Erythroblast (primary cell): Measurements from ENCODE around the gene SEPTIN10.
"Not testable (repeated sequence)": the region's sequence is repeated elsewhere in the genome, so short reads cannot be mapped to it uniquely, and the experiment has no call there.

Experiments
- DNase-seq, 2 experiments: peaks; one replicate each; lab custom pipeline; 2025; lab: John Stamatoyannopoulos, UW
- GATA1 ChIP-seq: IDR thresholded peaks from 2 replicates; pipeline ENCODE4 v1.6.1; 2011; ENCODE audit warnings: low read depth, mild to moderate bottlenecking, control low read depth, low read length, moderate library complexity
- POLR2A ChIP-seq: IDR thresholded peaks from 2 replicates; pipeline ENCODE4 v1.6.1; 2011; ENCODE audit warnings: mild to moderate bottlenecking, low read length

The SEPTIN10 gene

GRCh38 chr2:109644571-109645275 lies 31.0 kb upstream of the SEPTIN10 start:
- TF ChIP-seq GATA1, result no peak
- no peak for TF ChIP-seq POLR2A

GRCh38 chr2:109640000-109640399 lies 26.2 kb upstream of the SEPTIN10 start:
- not testable (repeated sequence) for DNase-seq

More at GRCh38 chr2:109644571-109645275, 31.0 kb upstream of the SEPTIN10 start:
- no peak for DNase-seq

- TF ChIP-seq POLR2A (no peak), GATA1 (no peak)
- no peak for DNase-seq
These were observed 25.0 kb upstream of the SEPTIN10 start for GRCh38 chr2:109638795-109639194.

- no peak for DNase-seq
- TF ChIP-seq POLR2A, result no peak
- no peak for TF ChIP-seq GATA1
These were observed 24.2 kb upstream of the SEPTIN10 start for GRCh38 chr2:109637749-109638570.

- DNase-seq, result no peak
- TF ChIP-seq POLR2A (no peak), GATA1 (no peak)
These were observed 22.6 kb upstream of the SEPTIN10 start for GRCh38 chr2:109636317-109636716.

GRCh38 chr2:109635426-109636304 lies 21.9 kb upstream of the SEPTIN10 start:
- DNase-seq, result no peak
- TF ChIP-seq GATA1, result no peak
- no peak for TF ChIP-seq POLR2A

- DNase-seq, result no peak
- TF ChIP-seq POLR2A, result no peak
- no peak for TF ChIP-seq GATA1
These were observed 19.7 kb upstream of the SEPTIN10 start for GRCh38 chr2:109633284-109633961.

GRCh38 chr2:109632158-109632789 lies 18.5 kb upstream of the SEPTIN10 start:
- DNase-seq, result no peak
- TF ChIP-seq GATA1 (no peak), POLR2A (no peak)

GRCh38 chr2:109631741-109632140 lies 18.0 kb upstream of the SEPTIN10 start:
- no peak for TF ChIP-seq POLR2A
- TF ChIP-seq GATA1, result no peak
- DNase-seq, result no peak

GRCh38 chr2:109630441-109631430 lies 17.0 kb upstream of the SEPTIN10 start:
- DNase-seq, result no peak
- TF ChIP-seq POLR2A, result no peak
- TF ChIP-seq GATA1, result no peak

- no peak for DNase-seq
- TF ChIP-seq GATA1, result no peak
- no peak for TF ChIP-seq POLR2A
These were observed 16.1 kb upstream of the SEPTIN10 start for GRCh38 chr2:109629867-109630266.

- not testable (repeated sequence) for DNase-seq
These were observed 14.6 kb upstream of the SEPTIN10 start for GRCh38 chr2:109628321-109628720.
